HG02938 (cell line): Measurements from ENCODE around the gene ARR3.
"Not testable (repeated sequence)": the region's sequence is repeated elsewhere in the genome, so short reads cannot be mapped to it uniquely, and the experiment has no call there.

Experiments used
- ATAC-seq: cut with Tn5 transposase; IDR thresholded peaks from one replicate; pipeline ENCODE4 v1.9.1; 2021; ENCODE audit warnings: mild to moderate bottlenecking, moderate library complexity; ENCODE audit not compliant: unreplicated experiment

ARR3 gene

GRCh38 chrX:70268034-70268433 is at the start of gene ARR3:
ARR3 (plus strand) TSS chrX:70268334; CDS start chrX:70269386, 1,052 bp downstream.
- no peak for ATAC-seq

- no peak for ATAC-seq
Observed at GRCh38 chrX:70219938-70220764, 48.0 kb upstream of the ARR3 start.

GRCh38 chrX:70226048-70226447 is 42.1 kb upstream of the ARR3 start:
- ATAC-seq = no peak

DNA sequence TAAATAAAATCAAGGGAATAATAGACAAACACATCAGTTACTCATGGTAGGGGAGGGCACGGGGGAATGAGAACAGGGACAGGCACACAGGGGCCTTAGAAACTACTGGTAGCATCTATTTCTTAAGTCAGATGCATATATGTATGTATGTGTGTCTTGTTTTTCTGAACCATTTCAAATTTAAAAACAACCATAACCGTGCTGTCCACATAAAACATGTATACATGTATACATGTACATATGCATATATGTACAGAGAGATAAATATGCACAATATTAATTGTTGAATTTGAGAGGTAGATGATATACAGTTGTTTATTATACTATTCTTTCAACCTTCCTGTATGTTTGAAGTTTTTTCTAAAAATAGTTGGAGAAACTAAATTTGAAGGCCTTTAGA is 41.4 kb upstream of the ARR3 start:
- ATAC-seq = no peak

DNA sequence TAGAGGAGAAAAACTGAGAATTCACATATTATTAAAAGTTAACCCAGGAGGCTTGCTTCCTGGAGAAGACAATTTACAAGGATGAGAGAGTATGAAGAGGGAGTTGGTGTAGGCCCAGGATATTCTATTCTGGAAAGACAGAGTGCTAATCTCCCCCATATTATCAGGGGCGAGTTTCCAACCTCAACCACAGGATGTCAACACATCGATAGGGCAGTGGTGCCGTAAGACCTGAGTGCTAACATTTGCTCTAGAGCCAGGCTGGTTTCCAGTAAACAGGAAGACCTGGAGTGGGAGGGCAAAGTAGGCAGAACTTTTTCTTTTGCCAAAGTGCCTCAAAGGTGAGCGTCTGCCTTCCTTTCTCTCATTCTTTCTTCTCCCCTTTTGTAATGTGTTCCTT is 36.5 kb upstream of the ARR3 start:
- ATAC-seq = no peak

GRCh38 chrX:70234355-70234754 is 33.8 kb upstream of the ARR3 start, which contains the start of gene AWAT1:
AWAT1 (plus strand) TSS chrX:70234655; CDS start chrX:70234696, 41 bp downstream.
- no peak for ATAC-seq

DNA sequence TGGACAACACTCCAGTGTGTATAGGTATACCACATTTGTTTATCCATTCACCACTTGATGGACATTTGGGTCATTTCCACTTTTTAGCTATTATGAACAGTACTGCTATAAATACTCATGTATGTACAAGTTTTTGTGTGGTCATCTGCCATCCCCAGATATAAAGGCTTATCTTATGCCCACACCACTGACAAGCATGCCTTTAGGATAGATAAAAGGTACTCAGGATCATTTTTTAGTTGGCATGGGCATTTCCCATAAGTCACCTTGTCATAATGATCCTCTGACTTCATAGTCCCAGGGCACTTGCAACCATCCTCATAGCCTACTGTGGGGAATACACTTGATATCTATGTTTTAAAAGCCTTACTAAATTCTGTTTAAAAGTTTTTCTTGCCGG is 27.4 kb upstream of the ARR3 start:
- ATAC-seq = no peak

DNA sequence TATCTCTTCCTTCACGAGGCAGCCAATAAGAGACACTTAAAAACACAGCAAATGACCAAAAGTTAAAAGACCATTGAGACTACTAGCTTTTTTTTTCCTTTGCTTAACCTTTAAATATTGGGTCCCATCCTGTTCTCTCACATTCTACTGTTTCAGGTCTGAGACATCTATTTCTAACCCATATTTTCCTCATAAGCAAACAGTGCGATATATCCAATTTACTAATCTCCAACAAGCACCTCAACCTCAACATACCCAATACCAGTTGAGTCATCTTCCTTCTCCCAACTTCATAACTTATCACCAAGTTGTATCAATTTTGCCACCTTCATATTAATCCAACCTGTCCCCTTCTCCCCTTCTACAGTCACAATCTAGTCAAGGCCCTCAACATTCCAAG is 26.6 kb upstream of the ARR3 start:
- no peak for ATAC-seq

DNA sequence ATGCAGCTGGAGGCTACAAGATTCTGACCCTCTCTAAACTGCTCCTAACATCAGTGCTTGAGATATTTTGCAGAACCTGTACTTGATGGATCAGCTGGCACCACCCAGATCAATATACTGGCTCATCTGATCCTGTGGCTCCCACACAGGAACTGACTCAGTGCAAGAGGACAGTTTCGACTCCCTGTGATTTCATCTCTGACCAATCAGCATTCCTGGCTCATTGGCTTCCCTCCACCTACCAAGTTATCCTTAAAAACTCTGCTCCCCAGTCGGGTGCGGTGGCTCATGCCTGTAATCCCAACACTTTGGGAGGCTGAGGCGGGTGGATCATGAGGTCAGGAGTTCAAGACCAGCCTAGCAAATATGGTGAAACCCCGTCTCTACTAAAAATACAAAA is 24.5 kb upstream of the ARR3 start:
- not testable (repeated sequence) for ATAC-seq

- no peak for ATAC-seq
Observed at GRCh38 chrX:70244881-70245280, 23.3 kb upstream of the ARR3 start.

DNA sequence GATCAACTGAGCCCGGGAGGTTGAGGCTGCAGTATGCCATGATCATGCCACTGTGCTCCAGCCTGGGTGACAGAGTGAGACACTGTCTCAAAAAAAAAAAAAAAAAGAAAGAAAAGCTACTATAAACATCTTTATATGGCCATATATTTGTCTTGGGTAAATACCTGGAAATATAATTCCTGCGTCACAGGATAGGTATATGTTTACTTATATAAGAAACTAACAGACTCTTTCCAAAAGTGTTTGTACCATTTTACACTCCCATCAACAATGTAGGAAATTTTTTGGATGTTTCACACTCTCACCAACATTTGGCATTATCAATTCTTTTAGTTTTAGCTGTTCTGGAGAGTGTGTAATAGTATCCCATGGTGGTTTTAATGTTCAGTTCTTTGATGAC is 20.9 kb upstream of the ARR3 start:
- no peak for ATAC-seq

DNA sequence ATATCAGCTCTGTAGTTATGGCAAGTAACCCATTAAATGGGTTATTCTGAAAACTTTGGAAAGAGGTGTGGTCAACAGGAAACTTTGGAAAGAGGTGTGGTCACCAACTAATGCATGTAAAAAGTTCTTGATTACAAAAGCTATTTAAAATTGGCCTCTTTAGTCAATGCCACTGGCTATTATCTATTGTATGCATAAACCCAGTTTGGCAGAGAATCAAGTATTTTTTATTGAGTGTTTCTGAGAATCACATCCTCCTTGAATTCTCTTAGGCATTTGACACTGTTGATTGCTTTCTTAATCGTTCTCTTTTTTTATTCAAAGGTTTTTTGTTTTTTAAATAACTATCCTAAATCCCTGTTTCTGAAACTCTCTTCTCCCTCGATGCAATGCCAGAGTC is 15.6 kb upstream of the ARR3 start:
- no peak for ATAC-seq

DNA sequence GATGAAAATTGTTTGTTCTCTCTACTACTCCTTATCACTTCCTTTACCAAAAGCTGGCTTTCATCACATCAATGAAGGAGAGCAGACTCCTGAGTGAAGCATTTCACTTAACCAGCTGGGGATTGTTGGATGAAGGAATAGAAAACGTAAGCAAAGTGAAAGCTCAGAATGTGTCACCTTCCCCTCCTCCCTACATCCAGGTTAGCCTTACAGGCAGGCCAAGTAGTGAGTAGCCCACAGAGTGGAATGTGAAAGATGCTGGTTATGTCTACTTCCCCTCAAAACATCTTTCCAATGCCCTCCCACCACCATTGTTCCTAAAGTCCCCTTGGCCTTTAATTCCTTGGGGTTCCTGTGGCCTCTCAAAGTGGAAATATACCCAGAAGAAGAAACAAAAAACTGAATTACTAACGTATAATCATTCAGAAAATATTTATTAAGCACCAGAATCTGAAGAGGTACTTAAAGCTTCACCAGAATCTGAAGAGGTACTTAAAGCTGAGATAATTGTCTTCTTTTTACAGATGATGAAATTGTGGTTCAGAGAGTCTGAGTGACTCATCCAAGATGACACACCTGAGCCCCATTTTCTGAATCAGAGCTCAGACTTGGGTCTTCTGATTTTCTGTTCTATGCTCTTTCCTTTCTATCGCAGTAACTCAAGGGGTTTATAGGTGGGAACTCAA is 14.6 kb upstream of the ARR3 start:
- ATAC-seq = no peak

GRCh38 chrX:70254063-70254400 is 14.1 kb upstream of the ARR3 start:
- ATAC-seq = no peak

DNA sequence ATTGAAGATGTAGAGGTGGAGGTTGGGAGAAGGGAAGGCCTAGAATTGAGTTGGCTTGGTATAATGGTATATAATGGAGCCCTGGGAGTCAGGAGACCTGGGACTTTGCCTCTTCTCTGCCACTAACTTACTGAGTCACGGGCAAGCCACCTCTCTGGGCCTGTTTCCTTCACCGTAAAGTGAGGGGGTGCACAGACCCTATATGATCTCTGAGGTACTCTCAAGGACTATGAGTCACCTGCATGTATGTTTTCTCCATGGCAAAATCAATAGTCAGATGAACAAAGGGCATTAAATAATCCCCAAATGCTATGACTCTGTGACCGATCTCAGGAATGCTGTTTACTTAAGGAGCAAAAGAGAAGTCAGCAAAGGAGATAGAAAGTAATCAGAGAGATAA is 13.2 kb upstream of the ARR3 start:
- no peak for ATAC-seq

- no peak for ATAC-seq
Observed at GRCh38 chrX:70255452-70255851, 12.7 kb upstream of the ARR3 start.

DNA sequence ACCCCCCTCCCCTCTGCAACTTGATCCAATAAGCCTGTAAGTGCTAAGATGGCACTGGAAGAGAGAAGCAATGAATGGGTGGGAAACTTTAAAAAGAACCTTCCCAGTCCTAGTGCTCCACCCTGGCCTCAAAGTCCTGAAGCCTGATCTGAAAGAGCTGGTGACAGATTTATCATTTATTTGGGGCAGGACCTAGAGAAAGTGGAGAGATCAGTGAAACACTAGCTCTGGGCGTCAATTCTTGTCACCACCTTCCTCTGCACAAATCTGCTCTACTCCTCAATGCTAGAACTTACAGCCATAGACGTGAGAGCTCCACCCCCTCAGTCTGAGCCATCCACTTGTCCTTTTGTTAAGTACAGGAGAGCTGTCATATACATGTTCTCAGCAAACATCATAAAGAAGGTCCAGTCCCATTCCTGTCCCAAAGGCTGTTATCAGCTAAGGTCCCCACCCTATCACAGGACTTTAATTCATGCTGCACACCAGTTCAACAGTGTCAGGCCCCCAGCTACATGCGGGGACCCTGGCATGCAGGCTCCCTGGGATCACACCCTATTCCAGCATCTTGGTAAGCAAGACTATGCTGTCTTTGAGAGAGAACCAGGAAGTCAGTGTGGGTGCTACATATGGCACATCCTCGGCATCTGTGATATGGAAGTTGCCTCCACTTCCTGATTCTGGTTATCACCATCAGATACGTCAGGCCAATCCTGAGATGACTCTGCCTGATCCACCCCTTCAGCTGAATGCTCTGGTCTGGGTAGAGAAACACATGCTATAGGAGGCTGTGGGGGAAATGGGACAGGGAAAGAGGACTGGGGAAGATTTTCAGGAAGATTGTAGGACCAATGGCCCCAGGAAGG is 10.5 kb upstream of the ARR3 start:
- no peak for ATAC-seq

GRCh38 chrX:70260104-70260503 is 8.0 kb upstream of the ARR3 start, which contains the start of gene P2RY4:
P2RY4 (minus strand) TSS chrX:70260204; CDS start chrX:70259624, 580 bp downstream.
- ATAC-seq = no peak

DNA sequence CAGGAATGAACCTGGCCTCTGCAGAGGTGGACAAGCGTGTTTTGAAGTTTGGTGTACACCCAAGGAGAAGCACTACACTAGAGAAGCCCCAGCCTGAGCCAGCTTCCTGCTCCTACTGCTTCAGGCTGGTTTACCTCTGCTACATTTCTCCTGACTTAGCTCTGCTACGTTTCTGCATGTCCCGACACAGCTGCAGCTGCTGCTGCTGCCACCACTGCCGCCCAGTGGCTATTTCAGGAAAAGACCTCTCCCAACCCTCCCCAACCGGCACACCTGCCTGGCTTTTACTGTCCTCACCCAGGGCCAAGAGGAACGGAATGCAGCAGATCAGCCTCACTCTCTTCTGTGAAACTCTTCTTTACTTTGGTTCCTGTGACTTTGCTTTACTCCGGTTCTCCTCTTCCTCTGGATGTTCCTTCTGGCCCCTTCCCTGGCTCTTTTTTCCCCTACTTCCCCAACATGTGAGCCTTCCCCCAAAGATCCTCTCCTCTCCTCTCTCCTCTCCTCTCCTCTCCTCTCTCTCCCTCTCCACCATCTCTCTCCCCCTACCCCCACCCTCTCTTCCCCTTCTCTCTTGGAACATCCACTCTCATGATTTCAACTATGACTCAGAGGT is 5.1 kb upstream of the ARR3 start:
- ATAC-seq = no peak

- no peak for ATAC-seq
Observed at GRCh38 chrX:70264784-70265183, 3.4 kb upstream of the ARR3 start.

DNA sequence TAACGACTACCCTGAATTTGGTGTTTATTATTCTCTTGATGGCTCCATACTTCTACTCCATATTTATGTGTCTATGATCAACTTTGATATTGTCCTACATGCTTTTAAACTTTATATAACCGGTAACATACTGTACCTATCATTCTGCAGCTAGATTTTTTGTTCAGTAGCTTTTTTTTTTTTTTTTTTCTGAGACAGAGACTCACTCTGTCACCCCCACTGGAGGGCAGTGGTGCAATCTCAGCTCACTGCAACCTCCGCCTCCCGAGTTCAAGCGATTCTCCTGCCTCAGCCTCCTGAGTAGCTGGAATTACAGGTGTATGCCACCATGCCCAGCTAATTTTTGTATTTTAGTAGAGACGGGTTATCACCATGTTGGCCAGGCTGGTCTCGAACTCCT is 5.9 kb downstream of the ARR3 start:
- ATAC-seq = not testable (repeated sequence)
